HEK293 (cell line): ENCODE measurements around the gene CISD2.

Experiments
- BCL11B ChIP-seq: fragments of 450-650 bp; formaldehyde crosslinking; IDR thresholded peaks from 2 replicates; pipeline ENCODE4 v1.5.1; 2016; ENCODE audit warnings: low read depth, missing biosample characterization, missing genetic modification characterization
- FEZF1 ChIP-seq: fragments of 450-650 bp; formaldehyde crosslinking; IDR thresholded peaks from 2 replicates; pipeline ENCODE4 v1.5.1; 2016; ENCODE audit warnings: missing biosample characterization, missing genetic modification characterization
- KLF16 ChIP-seq: fragments of 450-650 bp; formaldehyde crosslinking; IDR thresholded peaks from 2 replicates; pipeline ENCODE4 v1.5.1; 2017; ENCODE audit warnings: missing biosample characterization, missing genetic modification characterization
- KLF9 ChIP-seq: fragments of 450-650 bp; formaldehyde crosslinking; IDR thresholded peaks from 2 replicates; pipeline ENCODE4 v1.5.1; 2016; ENCODE audit warnings: missing biosample characterization, missing genetic modification characterization, low read depth
- OSR2 ChIP-seq: fragments of 450-650 bp; formaldehyde crosslinking; IDR thresholded peaks from 2 replicates; pipeline ENCODE4 v1.5.1; 2016; ENCODE audit warnings: missing biosample characterization, missing genetic modification characterization
- PBX3 ChIP-seq: sonication (generic); formaldehyde crosslinking; IDR thresholded peaks from 2 replicates; pipeline ENCODE4 v1.8.1; 2022; ENCODE audit warnings: mild to moderate bottlenecking, moderate library complexity, missing genetic modification reagents
- PRDM10 ChIP-seq: fragments of 450-650 bp; formaldehyde crosslinking; IDR thresholded peaks from 2 replicates; pipeline ENCODE4 v1.5.1; 2016; ENCODE audit warnings: missing biosample characterization, missing genetic modification characterization
- PRDM6 ChIP-seq: fragments of 450-650 bp; formaldehyde crosslinking; IDR thresholded peaks from 2 replicates; pipeline ENCODE4 v1.5.1; 2017; ENCODE audit warnings: missing biosample characterization, missing genetic modification characterization
- REPIN1 ChIP-seq: fragments of 450-650 bp; formaldehyde crosslinking; IDR thresholded peaks from 2 replicates; pipeline ENCODE4 v1.5.1; 2017; ENCODE audit warnings: missing biosample characterization, missing genetic modification characterization, low read depth
- TRIM28 ChIP-seq: IDR thresholded peaks from 2 replicates; pipeline ENCODE4 v1.6.1; 2011; ENCODE audit warnings: low read length, control low read depth, borderline replicate concordance
- ZBTB11 ChIP-seq: fragments of 450-650 bp; formaldehyde crosslinking; conservative IDR thresholded peaks from 2 replicates; pipeline ENCODE4 v1.5.1; 2016; ENCODE audit warnings: low read depth, missing biosample characterization, missing genetic modification characterization
- ZBTB48 ChIP-seq: fragments of 450-650 bp; formaldehyde crosslinking; IDR thresholded peaks from 2 replicates; pipeline ENCODE4 v1.5.1; 2016; ENCODE audit warnings: missing biosample characterization, missing genetic modification characterization
- ZFP37 ChIP-seq: fragments of 450-650 bp; formaldehyde crosslinking; IDR thresholded peaks from 2 replicates; pipeline ENCODE4 v1.5.1; 2016; ENCODE audit warnings: missing biosample characterization, missing genetic modification characterization
- ZNF112 ChIP-seq: fragments of 450-650 bp; formaldehyde crosslinking; IDR thresholded peaks from 2 replicates; pipeline ENCODE4 v1.5.0; 2017; ENCODE audit warnings: missing biosample characterization, missing genetic modification characterization
- ZNF138 ChIP-seq: fragments of 450-650 bp; formaldehyde crosslinking; IDR thresholded peaks from 2 replicates; pipeline ENCODE4 v1.5.1; 2016; ENCODE audit warnings: missing biosample characterization, missing genetic modification characterization, borderline replicate concordance
- ZNF202 ChIP-seq: fragments of 450-650 bp; formaldehyde crosslinking; IDR thresholded peaks from 2 replicates; pipeline ENCODE4 v1.5.1; 2016; ENCODE audit warnings: missing biosample characterization, missing genetic modification characterization, borderline replicate concordance
- ZNF221 ChIP-seq: fragments of 450-650 bp; formaldehyde crosslinking; IDR thresholded peaks from 2 replicates; pipeline ENCODE4 v1.5.1; 2017; ENCODE audit warnings: missing biosample characterization, missing genetic modification characterization, borderline replicate concordance
- ZNF266 ChIP-seq: fragments of 450-650 bp; formaldehyde crosslinking; IDR thresholded peaks from 2 replicates; pipeline ENCODE4 v1.5.1; 2016; ENCODE audit warnings: missing biosample characterization, missing genetic modification characterization, low read depth
- ZNF292 ChIP-seq: fragments of 450-650 bp; formaldehyde crosslinking; IDR thresholded peaks from 2 replicates; pipeline ENCODE4 v1.5.1; 2016; ENCODE audit warnings: low read depth, missing biosample characterization, missing genetic modification characterization, borderline replicate concordance
- ZNF335 ChIP-seq: fragments of 450-650 bp; formaldehyde crosslinking; conservative IDR thresholded peaks from 2 replicates; pipeline ENCODE4 v1.5.1; 2016; ENCODE audit warnings: missing biosample characterization, missing genetic modification characterization
- ZNF366 ChIP-seq: fragments of 450-650 bp; formaldehyde crosslinking; conservative IDR thresholded peaks from 2 replicates; pipeline ENCODE4 v1.5.1; 2016; ENCODE audit warnings: missing biosample characterization, missing genetic modification characterization
- ZNF423 ChIP-seq: fragments of 450-650 bp; formaldehyde crosslinking; IDR thresholded peaks from 2 replicates; pipeline ENCODE4 v1.5.1; 2016; ENCODE audit warnings: missing biosample characterization, missing genetic modification characterization
- ZNF433 ChIP-seq: fragments of 450-650 bp; formaldehyde crosslinking; IDR thresholded peaks from 2 replicates; pipeline ENCODE4 v1.5.1; 2016; ENCODE audit warnings: missing biosample characterization, missing genetic modification characterization, low read depth
- ZNF473 ChIP-seq: fragments of 450-650 bp; formaldehyde crosslinking; IDR thresholded peaks from 2 replicates; pipeline ENCODE4 v1.5.1; 2017; ENCODE audit warnings: missing biosample characterization, missing genetic modification characterization
- ZNF549 ChIP-seq: fragments of 450-650 bp; IDR thresholded peaks from 2 replicates; pipeline ENCODE4 v1.5.1; 2018; ENCODE audit warnings: missing biosample characterization, missing genetic modification characterization, mild to moderate bottlenecking, inconsistent platforms, moderate library complexity
- ZNF624 ChIP-seq: fragments of 450-650 bp; formaldehyde crosslinking; IDR thresholded peaks from 2 replicates; pipeline ENCODE4 v1.5.1; 2017; ENCODE audit warnings: missing biosample characterization, missing genetic modification characterization
- ZNF658 ChIP-seq: fragments of 450-650 bp; formaldehyde crosslinking; IDR thresholded peaks from 2 replicates; pipeline ENCODE4; 2016; ENCODE audit warnings: missing biosample characterization, missing genetic modification characterization
- ZNF670 ChIP-seq: fragments of 450-650 bp; formaldehyde crosslinking; IDR thresholded peaks from 2 replicates; pipeline ENCODE4 v1.5.1; 2016; ENCODE audit warnings: missing biosample characterization, missing genetic modification characterization, low read depth
- ZNF692 ChIP-seq: fragments of 450-650 bp; formaldehyde crosslinking; IDR thresholded peaks from 2 replicates; pipeline ENCODE4 v1.5.1; 2016; ENCODE audit warnings: missing biosample characterization, missing genetic modification characterization

Gene CISD2

GRCh38 chr4:102827674-102828496 is 40.9 kb upstream of the CISD2 start (continued):
- TF ChIP-seq KLF16 (tag by site-specific recombination) (peak; percentile 10), ZBTB11 (peak; percentile 91), OSR2 (tag by site-specific recombination) (no peak), BCL11B (tag by site-specific recombination) (peak; percentile 0; the same call in 1 of the 2 replicates), ZNF335 (tag by site-specific recombination) (peak; percentile 51), ZNF658 (tag by site-specific recombination) (no peak), ZNF112 (tag by site-specific recombination) (no peak), ZNF266 (tag by site-specific recombination) (no peak), PRDM10 (tag by site-specific recombination) (peak; percentile 87), PRDM6 (tag by site-specific recombination) (no peak), ZNF670 (tag by site-specific recombination) (no peak), ZNF692 (no peak), ZNF624 (tag by site-specific recombination) (no peak), PBX3 (CRISPR knock-in tag) (no peak), FEZF1 (tag by site-specific recombination) (peak; percentile 71), ZFP37 (tag by site-specific recombination) (peak; percentile 49; the same call in 1 of the 2 replicates), ZNF138 (no peak), ZNF221 (tag by site-specific recombination) (no peak), ZNF423 (tag by site-specific recombination) (peak; percentile 21; the same call in 1 of the 2 replicates), ZNF366 (tag by site-specific recombination) (no peak; the same call in 1 of the 2 replicates), ZBTB48 (tag by site-specific recombination) (peak; percentile 82), ZNF473 (no peak), ZNF202 (no peak), REPIN1 (0 out of 2 replicates have a peak, but pooled peaks have one; percentile 3), ZNF292 (tag by site-specific recombination) (no peak), TRIM28 (peak; percentile 89), ZNF549 (tag by site-specific recombination) (no peak), KLF9 (tag by site-specific recombination) (no peak; the same call in 1 of the 2 replicates), ZNF433 (tag by site-specific recombination) (no peak)
